ENCODE results near the gene N4BP2.

DNA sequence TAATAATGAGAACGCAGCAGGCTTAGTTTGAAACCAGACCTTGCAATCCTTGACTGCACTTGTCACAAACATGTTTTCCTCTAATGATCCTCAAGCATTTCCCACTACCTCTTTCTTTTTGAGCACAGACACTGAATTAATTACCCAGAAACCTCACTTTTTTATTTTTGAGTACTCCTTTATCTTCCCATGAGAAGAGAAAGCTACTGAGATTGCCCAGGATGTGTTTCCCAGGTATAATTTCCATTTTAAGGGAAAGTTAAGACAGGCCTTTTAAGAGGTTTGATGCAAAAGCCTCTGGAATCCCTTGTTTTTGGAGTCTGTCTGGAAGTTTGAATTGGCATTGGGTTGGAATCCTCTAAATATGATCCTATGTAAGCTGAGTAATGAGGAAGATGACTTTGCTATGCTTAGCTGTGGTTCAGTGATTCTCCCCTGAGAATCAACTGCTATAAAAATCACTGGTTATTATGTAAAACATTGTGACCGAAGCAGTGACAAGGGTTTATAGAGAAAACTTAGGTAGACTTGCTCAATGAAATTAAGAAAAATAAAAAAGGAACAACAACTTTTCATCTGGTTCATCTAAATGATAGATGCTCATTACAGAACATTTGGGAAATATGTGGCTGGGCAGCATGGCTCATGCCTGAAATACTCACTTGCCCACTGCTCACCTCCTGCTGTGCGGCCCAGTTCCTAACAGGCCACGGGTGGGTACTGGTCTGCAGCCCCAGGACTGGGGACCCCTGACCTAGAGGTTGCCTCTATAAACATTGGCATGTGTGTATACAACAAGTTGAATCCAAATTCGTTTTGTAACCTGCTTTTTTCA, 129.4 kb downstream of the N4BP2 start:
- TF ChIP-seq, protein P1, sequence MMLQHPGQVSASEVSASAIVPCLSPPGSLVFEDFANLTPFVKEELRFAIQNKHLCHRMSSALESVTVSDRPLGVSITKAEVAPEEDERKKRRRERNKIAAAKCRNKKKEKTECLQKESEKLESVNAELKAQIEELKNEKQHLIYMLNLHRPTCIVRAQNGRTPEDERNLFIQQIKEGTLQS (CRISPR knock-in tag; conservative IDR thresholded peaks at IDR 0.05), result no peak
- TF ChIP-seq, protein P2, sequence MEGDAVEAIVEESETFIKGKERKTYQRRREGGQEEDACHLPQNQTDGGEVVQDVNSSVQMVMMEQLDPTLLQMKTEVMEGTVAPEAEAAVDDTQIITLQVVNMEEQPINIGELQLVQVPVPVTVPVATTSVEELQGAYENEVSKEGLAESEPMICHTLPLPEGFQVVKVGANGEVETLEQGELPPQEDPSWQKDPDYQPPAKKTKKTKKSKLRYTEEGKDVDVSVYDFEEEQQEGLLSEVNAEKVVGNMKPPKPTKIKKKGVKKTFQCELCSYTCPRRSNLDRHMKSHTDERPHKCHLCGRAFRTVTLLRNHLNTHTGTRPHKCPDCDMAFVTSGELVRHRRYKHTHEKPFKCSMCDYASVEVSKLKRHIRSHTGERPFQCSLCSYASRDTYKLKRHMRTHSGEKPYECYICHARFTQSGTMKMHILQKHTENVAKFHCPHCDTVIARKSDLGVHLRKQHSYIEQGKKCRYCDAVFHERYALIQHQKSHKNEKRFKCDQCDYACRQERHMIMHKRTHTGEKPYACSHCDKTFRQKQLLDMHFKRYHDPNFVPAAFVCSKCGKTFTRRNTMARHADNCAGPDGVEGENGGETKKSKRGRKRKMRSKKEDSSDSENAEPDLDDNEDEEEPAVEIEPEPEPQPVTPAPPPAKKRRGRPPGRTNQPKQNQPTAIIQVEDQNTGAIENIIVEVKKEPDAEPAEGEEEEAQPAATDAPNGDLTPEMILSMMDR (IDR thresholded peaks at IDR 0.05), result no peak
- TF ChIP-seq FOXK1 (CRISPR knock-in tag; IDR thresholded peaks at IDR 0.05) (no peak), CREM (CRISPR knock-in tag; IDR thresholded peaks at IDR 0.05) (no peak), NR2C2 (CRISPR knock-in tag; IDR thresholded peaks at IDR 0.05) (no peak), ELF4 (CRISPR knock-in tag; IDR thresholded peaks at IDR 0.05; ENCODE audit: low read depth) (no peak)
- TF ChIP-seq, protein P3, sequence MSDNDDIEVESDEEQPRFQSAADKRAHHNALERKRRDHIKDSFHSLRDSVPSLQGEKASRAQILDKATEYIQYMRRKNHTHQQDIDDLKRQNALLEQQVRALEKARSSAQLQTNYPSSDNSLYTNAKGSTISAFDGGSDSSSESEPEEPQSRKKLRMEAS (CRISPR knock-in tag; IDR thresholded peaks at IDR 0.05), result no peak

Data from WTC11 (cell line).